Esophagus muscularis mucosa (tissue), 4 donors: ENCODE results near the gene NKAIN2.

Experiments
- CTCF ChIP-seq, 3 experiments: fragments of 200-600 bp in 2 of 3; fragments of 450-650 bp in 1 of 3; sonication (generic) in 2 of 3; IDR thresholded peaks; one replicate each; pipeline ENCODE4 v1.5.1; 2017 to 2019; ENCODE audit warnings: antibody characterized with exemption in 3 of 3, mild to moderate bottlenecking in 2 of 3, moderate library complexity in 1 of 3
- EP300 ChIP-seq: sonication (generic); formaldehyde crosslinking; IDR thresholded peaks from one replicate; pipeline ENCODE4 v1.6.1; 2017; ENCODE audit warnings: antibody characterized with exemption
- POLR2AphosphoS5 ChIP-seq, 2 donors: sonication (generic); formaldehyde crosslinking; IDR thresholded peaks; one replicate each; pipeline ENCODE4 v1.6.1; 2017; ENCODE audit warnings: antibody characterized with exemption in 2 of 2

- TF ChIP-seq CTCF (IDR thresholded peaks at IDR 0.05) = no peak
- no peak for TF ChIP-seq EP300
- TF ChIP-seq POLR2AphosphoS5 (IDR thresholded peaks at IDR 0.05) = no peak
Measured at GRCh38 chr6:123873974-123874373, 70.3 kb downstream of the NKAIN2 start.
